Measurements from ENCODE around the gene PCDHGC3. TPM values are rescaled to one million over a fixed set of nuclear protein-coding genes. Genes with fewer than 3 reads are reported as not detected.

PCDHGC3 gene
- total and polyA plus RNA-seq, 9 of the 15 experiments (the other 6 are each of a cell fraction or from before 2014, with no cell fraction given) = 0.07 TPM; not detected in 8

DNA sequence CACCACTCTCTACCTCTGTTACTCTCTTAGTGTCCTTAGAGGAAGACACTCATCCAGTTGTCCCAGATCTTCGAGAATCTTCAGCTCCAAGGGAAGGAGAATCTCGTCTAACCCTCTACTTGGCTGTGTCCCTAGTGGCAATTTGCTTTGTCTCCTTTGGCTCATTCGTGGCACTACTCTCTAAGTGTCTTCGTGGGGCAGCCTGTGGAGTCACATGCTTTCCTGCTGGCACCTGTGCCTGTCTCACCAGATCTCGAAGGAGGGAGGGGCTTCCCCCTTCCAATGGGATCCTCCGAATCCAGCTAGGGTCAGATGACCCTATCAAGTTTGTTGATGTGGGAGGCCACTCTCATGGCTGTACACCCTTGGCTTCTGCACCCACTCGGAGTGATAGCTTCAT, 11.4 kb downstream of the PCDHGC3 start:
- Histone ChIP-seq H3K27me3 (ENCODE audit: control insufficient read depth in 2 of 2, insufficient read depth in 2 of 2, low read length in 2 of 2) (peaks cover 64 to 78% of the 10 kb centered on the region in 2 experiments), H3K4me2 (ENCODE audit: insufficient read depth, low read length) (no peak overlapping the region), H4K20me1 (replicated peaks; ENCODE audit: control insufficient read depth, insufficient read depth, low read length) (0 out of 2 replicates have a peak, but pooled peaks cover 5% of the 10 kb centered on the region), H3K27ac (ENCODE audit: extremely low read depth, low read depth, low read length) (no peak overlapping the region), H3K9me3 (replicated peaks; ENCODE audit: control insufficient read depth, insufficient read depth, low read depth, low read length) (no peaks in the 10 kb centered on the region), H3K4me1 (replicated peaks in 1 of 2; ENCODE audit: control insufficient read depth in 2 of 2, insufficient read depth in 2 of 2, low read length in 2 of 2) (peaks cover 0 to 15% of the 10 kb centered on the region in 2 experiments; a peak in 2 of 5 replicates), H3K79me2 (ENCODE audit: control insufficient read depth, insufficient read depth, low read length) (no peaks in the 10 kb centered on the region), H2AFZ (ENCODE audit: low read depth, low read length) (no peak overlapping the region), H3K4me3 (no peak overlapping the region), H3K9ac (ENCODE audit: insufficient read depth in 1 of 2, low read depth in 2 of 2, low read length in 2 of 2) (no peak overlapping the region), H3K36me3 (ENCODE audit: control insufficient read depth, insufficient read depth, low read length) (no peaks in the 10 kb centered on the region), H3K9me1 (ENCODE audit: control insufficient read depth, insufficient read depth, low read length) (no peaks in the 10 kb centered on the region)
- ATAC-seq (no peak), FAIRE-seq (no peak), DNase-seq (ENCODE audit: extremely low read depth in 1 of 4, low spot score in 3 of 4) (no peak)
- TF ChIP-seq STAG1 (CRISPR knock-in tag; IDR thresholded peaks at IDR 0.05; ENCODE audit: borderline replicate concordance) (no peak), SMAD3 (CRISPR knock-in tag; conservative IDR thresholded peaks at IDR 0.05) (no peak), NFYB (IDR thresholded peaks at IDR 0.05; ENCODE audit: extremely low read depth, insufficient read length) (no peak), PHB2 (IDR thresholded peaks at IDR 0.05; ENCODE audit: low read depth) (no peak), ELF1 (tag; IDR thresholded peaks at IDR 0.05) (no peak), TFAM (CRISPR knock-in tag; conservative IDR thresholded peaks at IDR 0.05) (no peak), KDM4B (IDR thresholded peaks at IDR 0.05; ENCODE audit: borderline replicate concordance in 2 of 2, low read depth in 1 of 2) (no peak)
- TF ChIP-seq, protein P1, sequence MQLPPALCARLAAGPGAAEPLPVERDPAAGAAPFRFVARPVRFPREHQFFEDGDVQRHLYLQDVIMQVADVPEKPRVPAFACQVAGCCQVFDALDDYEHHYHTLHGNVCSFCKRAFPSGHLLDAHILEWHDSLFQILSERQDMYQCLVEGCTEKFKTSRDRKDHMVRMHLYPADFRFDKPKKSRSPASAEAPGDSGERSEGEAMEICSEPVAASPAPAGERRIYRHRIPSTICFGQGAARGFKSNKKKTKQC (CRISPR knock-in tag; IDR thresholded peaks at IDR 0.05) = no peak
- TF ChIP-seq, protein P2, sequence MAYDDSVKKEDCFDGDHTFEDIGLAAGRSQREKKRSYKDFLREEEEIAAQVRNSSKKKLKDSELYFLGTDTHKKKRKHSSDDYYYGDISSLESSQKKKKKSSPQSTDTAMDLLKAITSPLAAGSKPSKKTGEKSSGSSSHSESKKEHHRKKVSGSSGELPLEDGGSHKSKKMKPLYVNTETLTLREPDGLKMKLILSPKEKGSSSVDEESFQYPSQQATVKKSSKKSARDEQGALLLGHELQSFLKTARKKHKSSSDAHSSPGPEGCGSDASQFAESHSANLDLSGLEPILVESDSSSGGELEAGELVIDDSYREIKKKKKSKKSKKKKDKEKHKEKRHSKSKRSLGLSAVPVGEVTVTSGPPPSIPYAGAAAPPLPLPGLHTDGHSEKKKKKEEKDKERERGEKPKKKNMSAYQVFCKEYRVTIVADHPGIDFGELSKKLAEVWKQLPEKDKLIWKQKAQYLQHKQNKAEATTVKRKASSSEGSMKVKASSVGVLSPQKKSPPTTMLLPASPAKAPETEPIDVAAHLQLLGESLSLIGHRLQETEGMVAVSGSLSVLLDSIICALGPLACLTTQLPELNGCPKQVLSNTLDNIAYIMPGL (CRISPR knock-in tag; IDR thresholded peaks at IDR 0.05) = no peak
- no TSS peak for BruUV-seq (replicated peaks)
- in situ Hi-C loops (cut with MboI) = no loop called here
- ChIA-PET CTCF (ENCODE audit: low intra/inter-chr PET ratio) (interaction anchor here (0.6 kb wide), 1 partner anchor 10 kb away, joined by 4 read pairs; no protein-coding TSS in a partner anchor), POLR2A (interaction anchor here (0.7 kb wide), 1 partner anchor 242 kb away, joined by 3 read pairs; the partner anchor contains the start of gene PCDHB15)
- intact Hi-C loops (cut with micrococcal nuclease) = no loop called here
- 0% methylated on average over 7 of the region's 7 CpGs for WGBS (ENCODE audit: insufficient coverage, low coverage, missing lambda C conversion rate)
